ENCODE data around the gene MAPK4. TPM values are rescaled to one million over a fixed set of nuclear protein-coding genes. Genes with fewer than 3 reads are reported as not detected.

MAPK4 gene
- total RNA-seq, 2 donors from 2014 or later = 2.0 to 3.8 TPM

DNA sequence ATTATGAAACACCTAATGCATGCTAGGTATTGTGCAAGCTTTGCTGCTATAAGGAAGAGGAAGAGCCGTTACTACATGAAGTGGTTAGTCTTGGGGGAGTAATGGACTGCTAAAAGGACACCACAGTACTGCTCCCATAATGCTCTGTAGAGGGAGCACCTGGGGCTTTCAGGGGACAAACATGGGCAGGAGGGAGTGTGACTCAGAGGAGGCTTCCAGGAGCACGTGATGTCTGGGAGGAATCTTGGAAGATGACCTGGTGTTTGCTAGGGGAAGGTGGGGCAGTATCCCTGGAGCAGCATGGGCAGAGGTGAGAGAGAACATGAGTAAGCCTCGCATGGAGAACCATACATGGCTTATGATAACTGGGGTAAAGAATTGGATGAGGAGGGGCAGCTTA lies 18.8 kb downstream of the MAPK4 start:
- no peaks in the 10 kb centered on the region for H3K9me3 Mint-ChIP-seq
- H3K4me3 Mint-ChIP-seq = no peak overlapping the region
- H3K27me3 ChIP-seq (ENCODE audit: control insufficient read depth, insufficient read depth, low read length, poor library complexity, severe bottlenecking) = no peaks in the 10 kb centered on the region
- no peaks in the 10 kb centered on the region for H3K4me1 ChIP-seq (ENCODE audit: control insufficient read depth, insufficient read depth, low read length)
- no peak overlapping the region for H3K9ac ChIP-seq (ENCODE audit: extremely low read depth, low read length, poor library complexity, severe bottlenecking)
- no peaks in the 10 kb centered on the region for H3K9me3 ChIP-seq (ENCODE audit: control insufficient read depth, low read length)
- no peaks in the 10 kb centered on the region for H3K4me1 Mint-ChIP-seq
- DNase-seq = no peak
- H3K27me3 Mint-ChIP-seq (ENCODE audit: insufficient read depth) = peaks cover 9% of the 10 kb centered on the region
- H3K36me3 Mint-ChIP-seq (ENCODE audit: low read depth) = no peaks in the 10 kb centered on the region
- H3K27ac Mint-ChIP-seq = no peak overlapping the region
- TF ChIP-seq, protein P1, sequence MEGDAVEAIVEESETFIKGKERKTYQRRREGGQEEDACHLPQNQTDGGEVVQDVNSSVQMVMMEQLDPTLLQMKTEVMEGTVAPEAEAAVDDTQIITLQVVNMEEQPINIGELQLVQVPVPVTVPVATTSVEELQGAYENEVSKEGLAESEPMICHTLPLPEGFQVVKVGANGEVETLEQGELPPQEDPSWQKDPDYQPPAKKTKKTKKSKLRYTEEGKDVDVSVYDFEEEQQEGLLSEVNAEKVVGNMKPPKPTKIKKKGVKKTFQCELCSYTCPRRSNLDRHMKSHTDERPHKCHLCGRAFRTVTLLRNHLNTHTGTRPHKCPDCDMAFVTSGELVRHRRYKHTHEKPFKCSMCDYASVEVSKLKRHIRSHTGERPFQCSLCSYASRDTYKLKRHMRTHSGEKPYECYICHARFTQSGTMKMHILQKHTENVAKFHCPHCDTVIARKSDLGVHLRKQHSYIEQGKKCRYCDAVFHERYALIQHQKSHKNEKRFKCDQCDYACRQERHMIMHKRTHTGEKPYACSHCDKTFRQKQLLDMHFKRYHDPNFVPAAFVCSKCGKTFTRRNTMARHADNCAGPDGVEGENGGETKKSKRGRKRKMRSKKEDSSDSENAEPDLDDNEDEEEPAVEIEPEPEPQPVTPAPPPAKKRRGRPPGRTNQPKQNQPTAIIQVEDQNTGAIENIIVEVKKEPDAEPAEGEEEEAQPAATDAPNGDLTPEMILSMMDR (conservative IDR thresholded peaks at IDR 0.05) = no peak
- H3K27ac ChIP-seq (ENCODE audit: low read depth, low read length) = no peak overlapping the region
- no peak overlapping the region for H3K4me3 ChIP-seq (ENCODE audit: low read length)
- WGBS, 2 experiments (ENCODE audit: insufficient coverage in 1 of 2, insufficient read length in 1 of 2) = 88% methylated on average over 3 of the region's 3 CpGs; no CpG with 5 or more reads in 1 of the 2 experiments
- no peaks in the 10 kb centered on the region for H3K36me3 ChIP-seq (ENCODE audit: control insufficient read depth, insufficient read depth, low read length)

DNA sequence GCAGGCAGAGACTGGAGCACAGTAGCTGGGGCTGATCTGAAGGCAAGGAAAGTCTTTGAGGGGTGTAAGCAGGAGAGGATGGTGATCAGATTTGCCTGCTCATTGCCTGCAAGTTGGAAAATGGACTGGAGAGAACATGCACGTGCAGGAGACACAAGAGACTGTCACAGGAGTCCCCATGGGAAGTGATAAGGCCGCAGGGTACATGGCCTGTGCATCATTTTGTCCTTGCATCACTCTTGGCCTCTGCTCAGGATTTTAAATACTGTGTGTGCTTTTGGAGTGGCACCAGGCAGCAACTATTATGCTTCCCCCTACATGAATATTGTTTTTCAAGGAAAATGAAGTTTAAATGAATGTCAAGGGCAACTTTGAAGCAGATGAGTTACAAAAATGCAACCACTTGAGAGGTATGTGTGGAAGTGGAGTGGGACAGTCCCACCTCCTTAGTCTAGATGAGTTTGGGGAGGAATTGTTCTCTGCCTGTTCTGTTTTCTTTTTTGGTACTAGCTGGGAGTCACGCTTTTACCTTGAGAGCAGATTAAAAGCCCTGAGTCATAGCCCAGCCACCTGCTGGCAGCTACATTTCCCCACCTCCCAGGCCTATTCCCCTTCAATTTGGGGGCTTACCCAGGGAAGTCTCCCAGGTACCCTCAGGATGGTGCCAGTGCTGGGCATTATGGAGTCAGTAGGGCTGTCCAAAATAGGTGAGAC lies 19.3 kb downstream of the MAPK4 start:
- WGBS, 2 experiments (ENCODE audit: insufficient coverage in 1 of 2, insufficient read length in 1 of 2) = 87 to 88% methylated on average over 1 to 3 of the region's 3 CpGs
- Histone ChIP-seq H3K27ac (ENCODE audit: low read depth, low read length) (no peak overlapping the region), H3K9ac (ENCODE audit: extremely low read depth, low read length, poor library complexity, severe bottlenecking) (no peak overlapping the region), H3K4me1 (ENCODE audit: control insufficient read depth, insufficient read depth, low read length) (no peaks in the 10 kb centered on the region), H3K4me3 (ENCODE audit: low read length) (no peak overlapping the region), H3K27me3 (ENCODE audit: control insufficient read depth, insufficient read depth, low read length, poor library complexity, severe bottlenecking) (peaks cover 2% of the 10 kb centered on the region), H3K36me3 (ENCODE audit: control insufficient read depth, insufficient read depth, low read length) (no peaks in the 10 kb centered on the region), H3K9me3 (ENCODE audit: control insufficient read depth, low read length) (no peaks in the 10 kb centered on the region)
- H3K36me3 Mint-ChIP-seq (ENCODE audit: low read depth) = no peaks in the 10 kb centered on the region
- DNase-seq = no peak
- no peak overlapping the region for H3K4me3 Mint-ChIP-seq
- H3K27me3 Mint-ChIP-seq (ENCODE audit: insufficient read depth) = peaks cover 13% of the 10 kb centered on the region
- H3K27ac Mint-ChIP-seq = no peak overlapping the region
- no peaks in the 10 kb centered on the region for H3K9me3 Mint-ChIP-seq
- no peaks in the 10 kb centered on the region for H3K4me1 Mint-ChIP-seq
- TF ChIP-seq, protein P1 (conservative IDR thresholded peaks at IDR 0.05) = no peak

DNA sequence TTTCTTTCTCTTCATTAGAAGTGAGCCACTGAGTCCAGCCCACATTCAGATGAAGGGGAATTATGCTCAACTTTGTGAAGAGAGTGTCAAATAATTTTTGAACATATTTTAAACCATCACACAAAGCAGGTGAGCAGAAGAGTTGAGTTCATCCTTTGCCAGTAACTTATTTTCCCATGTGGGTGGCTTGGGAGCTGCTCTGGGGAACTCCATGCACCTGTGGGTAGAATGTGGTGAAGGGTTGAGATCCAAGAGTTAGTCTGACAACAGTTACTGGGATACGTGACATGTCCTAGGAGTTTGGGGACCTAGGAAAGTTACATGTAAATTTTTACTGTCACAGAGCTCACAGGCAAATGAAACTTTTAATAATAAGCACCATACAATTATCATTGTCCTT lies 21.6 kb downstream of the MAPK4 start:
- Mint-ChIP-seq H3K9me3 (no peaks in the 10 kb centered on the region), H3K4me3 (no peak overlapping the region), H3K4me1 (no peaks in the 10 kb centered on the region), H3K27me3 (ENCODE audit: insufficient read depth) (peaks cover 22% of the 10 kb centered on the region), H3K36me3 (ENCODE audit: low read depth) (no peaks in the 10 kb centered on the region), H3K27ac (no peak overlapping the region)
- 100% methylated on average over 1 of the region's 1 CpG; no CpG with 5 or more reads in 1 of the 2 experiments for WGBS, 2 experiments (ENCODE audit: insufficient coverage in 1 of 2, insufficient read length in 1 of 2)
- H3K4me1 ChIP-seq (ENCODE audit: control insufficient read depth, insufficient read depth, low read length) = no peaks in the 10 kb centered on the region
- H3K4me3 ChIP-seq (ENCODE audit: low read length) = no peak overlapping the region
- TF ChIP-seq, protein P1 (conservative IDR thresholded peaks at IDR 0.05) = no peak
- H3K27ac ChIP-seq (ENCODE audit: low read depth, low read length) = no peak overlapping the region
- DNase-seq = no peak
- H3K36me3 ChIP-seq (ENCODE audit: control insufficient read depth, insufficient read depth, low read length) = no peaks in the 10 kb centered on the region
- peaks cover 9% of the 10 kb centered on the region for H3K27me3 ChIP-seq (ENCODE audit: control insufficient read depth, insufficient read depth, low read length, poor library complexity, severe bottlenecking)
- no peaks in the 10 kb centered on the region for H3K9me3 ChIP-seq (ENCODE audit: control insufficient read depth, low read length)
- H3K9ac ChIP-seq (ENCODE audit: extremely low read depth, low read length, poor library complexity, severe bottlenecking) = no peak overlapping the region

Measured in endodermal cell (in vitro differentiated cells).